GM12874 (cell line): ENCODE results near the gene HPSE2.

ENCODE experiments used
- CTCF ChIP-seq: IDR thresholded peaks from 2 replicates; pipeline ENCODE4 v1.5.1; 2011; ENCODE audit warnings: low read depth, mild to moderate bottlenecking, control low read depth, low read length, moderate library complexity; ENCODE audit not compliant: insufficient read depth

Gene HPSE2

GRCh38 chr10:98676895-98677294 is 558.8 kb downstream of the HPSE2 start:
- no peak for TF ChIP-seq CTCF

GRCh38 chr10:98675902-98676301 is 559.8 kb downstream of the HPSE2 start:
- TF ChIP-seq CTCF = no peak

- TF ChIP-seq CTCF = no peak
Observed at GRCh38 chr10:98673171-98673782, 562.4 kb downstream of the HPSE2 start.

- no peak for TF ChIP-seq CTCF
Observed at GRCh38 chr10:98667081-98667480, 568.6 kb downstream of the HPSE2 start.

GRCh38 chr10:98666276-98666675 is 569.4 kb downstream of the HPSE2 start:
- no peak for TF ChIP-seq CTCF

- peak; percentile 64 for TF ChIP-seq CTCF
Observed at GRCh38 chr10:98664329-98665042, 571.2 kb downstream of the HPSE2 start.

- TF ChIP-seq CTCF = no peak
Observed at GRCh38 chr10:98659951-98660350, 575.7 kb downstream of the HPSE2 start.
